SK-MEL-5 (cell line): Measurements from ENCODE around the gene APOL4. TPM values are rescaled to one million over a fixed set of nuclear protein-coding genes. Genes with fewer than 3 reads are reported as not detected.
"Not testable (repeated sequence)": the region's sequence is repeated elsewhere in the genome, so short reads cannot be mapped to it uniquely, and the experiment has no call there.

Source experiments
- DNase-seq: peaks from one replicate; pipeline ENCODE4 v3.0.0-alpha.2; 2016; ENCODE audit warnings: low read depth, low spot score
- in situ Hi-C: cut with HindIII; loops from 2 replicates; pipeline ENCODE4 v1.10.0; 2016; ENCODE audit warnings: low sequenced_read_pairs, high pct_unique_total_duplicates, low pct_unique_long_range_greater_than_20kb
- total RNA-seq: library from RNA; depleted of rRNA; stranded (reverse); fragments of >200 nt; shearing (Covaris generic); gene quantifications from 2 replicates; pipeline ENCODE4 v1.2.3, GENCODE V29; 2014

APOL4 gene
- total RNA-seq, 1 experiment from 2014 or later, result not detected

DNA sequence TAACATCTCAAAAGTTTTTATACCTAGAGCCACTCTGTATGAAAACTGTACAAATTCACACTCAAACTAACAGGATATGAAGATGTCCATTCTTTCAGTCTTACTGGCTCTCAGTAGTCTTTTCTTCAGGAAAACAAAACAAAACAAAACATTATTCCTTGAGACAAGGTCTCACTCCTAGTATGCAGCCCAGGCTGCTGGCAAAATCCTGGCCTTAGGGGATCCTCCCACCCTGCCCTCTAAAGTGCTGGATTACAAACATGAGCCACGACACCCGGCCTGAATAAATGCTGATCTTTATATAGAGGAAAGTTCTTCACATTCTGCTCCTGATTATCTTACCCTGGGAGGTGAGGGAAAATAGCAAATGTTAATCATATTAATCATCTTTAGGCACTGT is 32.6 kb upstream of the APOL4 start:
- no peak for DNase-seq
- in situ Hi-C loops, result no loop called here

DNA sequence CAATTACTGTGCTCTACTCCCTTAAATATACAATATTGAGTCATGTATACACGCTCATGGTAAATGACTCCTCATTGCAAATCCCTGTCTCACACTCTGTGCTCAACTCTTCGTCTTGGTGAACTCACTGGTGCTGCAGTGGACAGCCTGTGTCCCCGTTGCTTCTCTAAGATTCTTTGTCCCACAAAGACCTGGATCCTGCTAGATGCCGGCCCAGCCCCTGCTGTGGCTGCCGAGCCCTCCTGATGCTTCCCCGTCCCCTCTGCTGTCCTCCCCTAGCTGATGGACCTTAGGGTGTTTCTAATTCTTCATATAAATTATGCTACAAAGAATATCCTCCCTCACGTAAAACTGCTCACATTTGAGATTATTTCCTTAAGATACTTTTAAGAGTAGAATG is 32.2 kb upstream of the APOL4 start:
- in situ Hi-C loops, result no loop called here
- no peak for DNase-seq

DNA sequence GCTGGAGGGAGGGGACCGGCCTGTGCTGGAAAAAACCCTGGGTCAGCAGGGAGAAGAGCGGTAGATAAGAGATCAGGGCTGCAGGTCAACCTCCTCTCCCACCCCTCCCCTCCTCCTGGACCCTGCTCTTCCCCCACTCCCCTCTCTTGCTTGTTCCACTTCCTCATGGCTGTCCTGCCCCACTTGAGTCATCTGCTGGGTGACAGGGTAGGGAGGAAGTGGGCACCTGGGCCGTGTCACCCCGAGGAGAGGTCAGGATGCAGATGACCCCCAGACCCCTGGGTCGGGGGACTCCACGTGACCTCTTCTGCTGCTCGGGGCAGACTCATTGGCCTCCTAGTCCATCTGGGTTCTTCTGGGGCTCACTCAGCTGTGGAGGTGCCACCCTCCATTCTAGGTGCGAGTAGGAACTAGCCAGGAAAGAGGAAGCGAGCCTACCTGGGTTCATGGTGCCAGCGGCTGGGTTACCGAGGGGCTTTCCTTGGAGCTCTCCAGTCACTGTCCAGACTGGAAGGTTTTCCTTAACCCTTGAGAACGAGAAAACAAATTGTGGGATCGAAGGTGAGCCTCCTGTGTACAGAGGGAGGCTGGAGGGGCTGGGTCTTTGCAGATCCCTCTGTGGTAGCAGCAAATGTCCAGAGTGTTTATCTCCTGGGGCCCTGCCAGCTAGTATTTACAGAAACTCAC is 31.2 kb upstream of the APOL4 start:
- in situ Hi-C loops, result no loop called here
- no peak for DNase-seq

DNA sequence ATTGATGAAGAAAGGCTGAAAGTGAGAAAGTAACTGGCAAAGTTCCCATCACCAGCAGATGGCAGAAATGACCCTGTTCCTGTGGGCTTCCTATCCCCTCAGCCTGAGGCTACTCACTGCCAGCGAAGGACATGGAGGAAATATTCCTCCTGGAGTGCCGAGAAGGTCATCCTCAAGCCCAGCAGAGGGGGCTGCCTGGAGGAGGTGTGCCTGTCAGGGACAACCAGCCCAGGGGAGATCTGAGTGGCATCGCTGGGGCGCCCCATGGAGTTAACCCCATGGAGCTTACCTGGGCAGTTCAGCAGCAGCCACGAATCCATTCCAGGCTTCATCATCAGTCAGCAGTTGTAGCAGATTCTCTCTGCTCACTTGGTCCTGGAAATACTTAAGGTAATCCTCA is 29.4 kb upstream of the APOL4 start:
- DNase-seq, in situ Hi-C loops: not testable (repeated sequence)

DNA sequence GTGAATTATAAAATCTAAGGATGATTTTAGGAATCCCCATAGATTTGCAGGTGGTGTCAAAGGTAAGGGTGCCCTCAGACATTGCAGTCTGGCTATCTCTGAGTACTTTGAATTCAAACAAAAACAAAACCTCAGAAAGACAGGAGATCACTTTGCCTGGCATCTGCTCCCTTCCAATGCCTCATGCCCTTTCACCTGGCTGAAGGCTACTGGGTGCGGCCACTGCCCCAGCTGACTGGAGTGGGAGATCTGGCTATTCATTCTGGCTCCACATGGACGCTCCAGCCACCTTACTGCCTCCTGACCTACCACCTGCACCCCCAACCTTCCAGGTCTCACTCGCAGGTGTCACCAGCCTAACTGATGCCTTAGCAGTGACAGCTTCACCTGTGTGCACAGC is 28.0 kb upstream of the APOL4 start:
- in situ Hi-C loops, DNase-seq: not testable (repeated sequence)

DNA sequence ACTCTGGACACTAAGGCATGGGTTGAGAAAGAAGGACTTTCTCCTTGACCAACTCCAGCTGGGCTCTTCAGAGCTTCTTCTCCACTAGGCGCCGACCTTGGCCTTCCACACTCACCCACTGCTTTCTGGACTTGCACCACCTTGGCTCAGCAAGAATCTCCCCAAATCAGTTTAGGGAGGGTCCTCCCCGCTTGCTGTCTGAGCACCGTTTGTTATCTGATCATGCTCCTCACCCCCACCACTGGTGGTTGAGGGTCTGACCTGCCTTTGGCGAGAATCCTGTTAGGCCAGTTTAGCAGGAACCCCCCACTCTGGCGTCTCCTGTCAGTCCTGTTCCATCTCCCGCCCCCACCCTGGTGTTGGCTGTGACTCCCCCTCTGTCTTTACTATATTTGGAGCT is 27.3 kb upstream of the APOL4 start:
- no peak for DNase-seq
- in situ Hi-C loops, result no loop called here

DNA sequence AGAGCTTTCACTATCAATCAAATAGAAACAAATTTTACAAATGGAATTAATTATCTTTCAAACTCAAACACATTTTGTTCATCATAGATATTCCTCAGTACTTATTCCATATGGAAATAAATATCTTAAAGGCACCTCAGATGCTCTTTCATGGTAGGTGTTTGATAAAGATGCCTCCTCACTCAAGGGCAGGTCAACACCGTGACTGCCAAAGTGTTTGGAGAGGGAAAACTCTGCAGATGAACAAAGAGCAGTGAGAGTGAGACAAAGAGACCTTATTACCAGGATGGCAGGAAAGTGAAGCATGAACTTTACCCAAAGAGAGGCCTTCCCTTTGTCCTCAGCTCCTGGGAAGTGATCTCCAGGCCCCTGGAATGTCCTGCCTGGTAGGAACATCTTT is 26.8 kb upstream of the APOL4 start:
- in situ Hi-C loops, result not testable (repeated sequence)

DNA sequence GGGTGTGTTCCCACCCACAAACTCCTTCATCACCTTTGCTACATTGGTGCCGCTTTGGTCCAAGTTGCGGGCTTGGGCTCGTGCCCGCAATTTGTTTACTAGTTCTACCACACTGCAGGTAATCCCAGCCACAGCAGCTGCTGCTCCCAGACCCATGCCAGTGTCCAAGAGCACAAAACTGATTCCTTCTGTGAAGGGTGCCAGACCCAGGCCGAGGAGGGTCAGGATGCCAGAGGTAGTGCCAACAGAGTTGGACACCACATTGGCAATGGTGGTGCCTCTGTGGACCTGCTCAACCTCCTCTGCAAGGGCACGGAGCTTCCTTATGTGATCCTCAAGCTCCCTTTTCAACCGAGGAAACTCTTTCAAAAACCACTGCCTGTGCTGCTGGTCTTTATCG is 26.2 kb upstream of the APOL4 start:
- DNase-seq, result no peak
- in situ Hi-C loops, result no loop called here

More for the DNA sequence above, 26.8 kb upstream of the APOL4 start:
- DNase-seq, result not testable (repeated sequence)

DNA sequence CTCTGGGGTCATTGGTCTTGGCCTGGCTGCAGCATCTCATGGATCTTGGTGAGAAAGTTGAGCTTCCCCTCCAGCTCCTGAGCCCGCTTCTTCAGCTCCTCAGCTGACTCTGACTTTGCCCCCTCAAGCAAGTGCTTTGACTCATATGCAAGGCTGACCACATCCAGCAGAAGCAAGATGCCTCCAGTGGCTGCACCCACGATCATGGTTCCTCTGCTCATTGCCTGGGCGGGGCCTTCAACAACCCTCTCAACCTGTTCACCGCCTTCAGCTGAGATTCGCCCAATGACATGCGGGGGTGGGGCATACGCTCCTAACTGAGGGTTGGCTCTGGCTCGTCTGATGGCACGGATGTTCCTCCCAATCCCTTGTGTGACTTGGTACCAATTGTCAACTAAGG is 25.8 kb upstream of the APOL4 start:
- in situ Hi-C loops, result no loop called here
- DNase-seq, result no peak

DNA sequence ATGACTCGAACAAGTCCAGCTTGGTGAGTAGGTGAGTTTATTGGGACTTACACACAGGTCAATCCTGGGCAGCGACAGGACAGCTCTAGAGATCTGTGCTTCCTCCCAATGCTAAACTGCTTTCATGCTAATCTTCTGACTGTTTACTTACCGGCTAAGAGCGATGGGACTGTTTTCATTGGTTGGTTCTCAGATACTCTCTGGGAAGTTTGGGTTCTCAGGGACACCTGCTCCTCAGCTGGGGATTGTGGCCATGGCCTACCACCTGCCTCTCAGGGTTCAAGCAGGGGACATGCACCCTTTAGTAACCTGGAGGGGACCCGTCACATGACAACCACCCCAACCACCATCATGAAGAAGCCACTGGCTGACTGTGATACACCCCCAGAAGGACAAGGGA is 24.6 kb upstream of the APOL4 start:
- in situ Hi-C loops, result no loop called here
- DNase-seq, result no peak

DNA sequence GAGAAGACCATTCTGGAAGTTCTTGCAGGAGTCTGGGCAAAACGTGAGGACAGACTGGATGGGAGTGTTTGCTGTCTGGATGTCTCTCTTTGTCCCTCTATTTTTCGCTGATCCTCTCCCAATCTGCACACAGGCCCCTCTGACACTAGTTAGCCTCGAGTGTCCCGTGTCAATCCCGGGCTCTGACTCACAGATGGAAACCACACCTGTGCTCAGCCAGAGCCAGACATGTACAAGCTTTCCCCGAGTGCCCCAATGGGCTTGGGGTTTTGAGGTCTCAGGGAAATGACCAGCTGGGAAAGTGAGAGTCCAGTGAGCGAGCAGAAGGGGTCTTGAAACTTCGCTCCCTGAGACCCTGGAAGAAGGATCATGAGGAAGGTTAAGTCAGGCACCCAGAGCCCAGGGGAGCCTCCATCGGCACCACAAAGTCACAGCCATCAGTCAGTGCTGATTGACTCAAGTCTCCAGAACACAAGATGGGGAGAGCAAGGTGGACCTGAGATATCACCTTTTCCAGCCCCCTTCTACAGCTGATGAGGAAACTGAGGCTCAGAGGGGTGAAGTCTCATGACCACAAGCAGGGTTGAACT is 23.8 kb upstream of the APOL4 start:
- no peak for DNase-seq

DNA sequence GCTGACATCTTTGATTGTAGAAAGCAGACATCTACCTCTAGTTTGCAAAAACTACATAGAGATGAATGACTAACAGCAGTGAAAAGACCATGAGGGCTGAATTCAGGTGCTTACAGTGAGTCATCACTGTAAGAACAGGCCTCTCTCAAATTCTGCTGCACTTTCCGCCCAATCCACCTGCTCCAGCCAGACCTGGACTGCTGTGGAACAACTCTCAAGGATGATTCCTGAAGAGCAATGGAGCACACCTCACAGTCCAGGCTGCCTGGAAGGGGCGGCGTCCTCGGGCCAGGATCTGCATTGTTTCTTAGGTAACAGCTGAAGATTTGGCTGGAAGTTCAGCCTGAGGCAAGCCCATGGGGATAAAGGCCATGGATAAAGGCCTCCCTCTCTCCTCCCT is 22.6 kb upstream of the APOL4 start:
- in situ Hi-C loops, result no loop called here
- DNase-seq, result no peak

More for the DNA sequence above, 23.8 kb upstream of the APOL4 start:
- in situ Hi-C loops, result no loop called here

DNA sequence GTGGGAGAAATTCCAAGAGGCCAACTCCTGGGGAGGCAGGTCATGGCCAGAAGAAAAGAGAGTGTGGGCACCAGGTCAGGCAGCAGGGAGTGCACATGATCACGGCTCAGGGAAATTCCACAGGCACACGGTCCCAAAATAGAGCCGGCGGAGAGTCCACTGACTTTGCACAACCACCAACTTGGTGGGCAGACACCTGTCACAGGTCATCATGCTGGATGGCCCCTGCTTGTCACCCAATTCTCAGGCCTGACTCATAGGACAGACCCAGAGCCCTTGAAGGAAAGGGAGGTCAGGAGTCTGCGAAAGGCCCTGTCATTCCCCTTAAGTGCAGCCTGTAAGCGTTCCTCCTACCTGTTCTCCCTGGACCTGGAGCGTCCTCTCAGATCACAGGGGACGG is 21.9 kb upstream of the APOL4 start:
- DNase-seq, result no peak
- in situ Hi-C loops, result no loop called here

DNA sequence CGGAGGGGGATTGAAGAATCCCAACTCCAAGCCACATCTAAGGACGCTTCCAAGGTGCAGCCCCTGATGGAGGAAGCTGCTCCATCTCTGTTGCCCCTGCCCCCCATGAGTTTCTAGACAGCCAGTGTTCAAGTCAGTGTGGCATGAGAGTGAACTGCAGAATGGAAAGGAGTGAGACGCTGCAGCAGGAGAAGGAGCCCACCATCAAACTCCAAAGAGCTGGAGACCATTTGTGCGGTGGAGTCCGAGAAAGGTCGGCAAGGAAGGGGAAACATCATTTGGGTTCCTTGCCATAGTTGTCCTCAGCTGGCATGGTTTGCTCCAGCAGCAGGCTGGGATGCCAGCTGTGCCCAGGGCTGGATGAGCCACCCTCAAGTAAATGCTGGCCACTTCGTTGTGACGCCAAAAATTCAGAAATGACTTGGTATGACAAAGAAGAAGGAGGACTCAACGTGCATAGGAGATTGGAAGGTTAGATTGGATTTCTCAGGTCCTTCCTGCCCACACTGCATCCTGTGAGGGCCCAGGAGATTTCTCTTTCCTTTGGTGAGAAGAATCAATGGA is 21.4 kb upstream of the APOL4 start:
- in situ Hi-C loops, result no loop called here
- no peak for DNase-seq

DNA sequence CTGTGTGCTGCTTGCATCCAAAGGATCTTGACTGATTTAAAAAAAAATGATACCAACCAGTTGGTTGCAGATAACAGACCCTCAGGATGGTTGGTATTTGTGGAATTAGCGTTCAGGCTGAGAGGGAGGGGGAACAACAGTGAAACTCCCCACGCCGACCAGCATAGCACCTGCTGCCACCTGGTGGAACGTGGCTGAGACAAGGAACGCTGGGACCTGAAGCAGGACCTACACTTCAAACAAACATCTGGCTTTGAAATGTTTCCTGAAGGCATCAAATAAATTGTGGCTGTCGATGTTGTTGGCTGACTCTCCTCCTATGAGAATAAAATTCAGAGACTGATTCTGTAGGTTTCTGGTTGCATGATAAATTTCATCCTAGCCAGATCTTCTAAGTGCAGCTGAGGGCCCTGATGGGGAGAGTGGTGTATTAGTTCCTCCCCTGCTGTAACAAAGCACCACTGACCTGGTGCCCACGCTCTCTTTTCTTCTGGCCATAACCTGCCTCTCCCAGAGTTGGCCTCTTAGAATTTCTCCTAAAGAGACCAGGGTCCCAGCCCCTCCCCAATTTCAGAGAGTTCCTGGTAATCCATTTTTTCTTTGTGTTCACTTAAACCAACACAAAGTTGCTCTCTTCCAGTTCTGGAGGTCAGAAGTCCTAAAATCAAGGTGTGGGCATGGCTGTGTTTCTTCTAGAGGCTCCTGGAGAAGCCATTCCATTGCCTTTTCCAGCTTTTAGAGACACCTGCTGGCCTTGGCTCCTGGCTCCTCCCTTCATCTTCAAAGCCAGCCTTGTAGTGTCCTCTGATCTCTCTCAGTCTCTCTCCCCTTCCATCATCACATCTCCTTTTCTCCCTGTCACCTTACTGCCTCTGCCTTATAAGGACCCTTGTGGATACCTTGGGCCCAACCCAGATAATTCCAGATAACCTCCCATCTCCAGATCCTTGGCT is 20.5 kb upstream of the APOL4 start:
- DNase-seq, result peak; percentile 51
- in situ Hi-C loops, result no loop called here

DNA sequence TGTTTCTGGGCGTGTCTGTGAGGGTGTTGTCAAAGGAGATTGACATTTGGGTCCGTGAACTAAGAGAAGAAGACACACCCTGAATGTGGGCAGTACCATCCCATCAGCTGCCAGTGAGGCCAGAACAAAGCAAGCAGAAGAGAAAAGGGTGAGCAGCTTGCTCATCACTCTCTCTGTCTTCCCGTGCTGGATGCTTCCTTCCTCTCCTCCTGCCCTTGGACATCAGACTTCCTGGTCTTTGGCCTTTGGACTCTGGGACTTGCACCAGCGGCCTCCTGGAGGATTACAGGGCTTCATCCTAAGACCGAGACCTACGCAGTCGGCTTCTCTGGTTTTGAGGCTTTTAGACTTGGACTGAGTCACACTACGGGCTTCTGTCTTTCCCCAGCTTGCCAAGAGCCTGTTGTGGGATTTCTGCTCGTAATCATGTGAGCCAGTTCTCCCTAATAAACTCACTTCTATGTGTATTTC is 18.9 kb upstream of the APOL4 start:
- in situ Hi-C loops, result no loop called here
- peak; percentile 28 for DNase-seq

DNA sequence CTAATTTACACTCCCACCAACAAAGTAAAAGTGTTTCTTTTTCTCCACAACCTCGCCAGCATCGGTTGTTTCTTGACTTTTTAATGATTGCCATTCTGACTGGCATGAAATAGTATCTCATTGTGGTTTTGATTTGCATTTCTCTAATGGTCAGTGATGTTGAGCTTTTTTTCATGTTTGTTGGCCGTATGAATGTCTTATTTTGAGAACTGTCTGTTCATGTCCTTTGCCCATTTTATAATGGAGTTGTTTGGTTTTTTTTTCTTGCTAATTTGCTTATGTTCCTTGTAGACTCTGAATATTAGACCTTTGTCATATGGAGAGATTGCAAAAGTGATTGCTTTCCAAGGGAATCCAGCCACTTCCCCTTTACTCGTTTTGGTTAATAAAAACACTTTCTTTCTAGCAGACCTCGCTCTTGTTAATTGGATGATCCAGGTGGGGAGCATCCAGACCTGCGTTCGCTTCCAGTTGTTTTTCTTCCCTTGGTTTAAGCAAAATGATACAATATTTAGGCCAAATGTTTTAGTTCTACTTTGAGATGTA is 17.1 kb upstream of the APOL4 start:
- DNase-seq, result no peak
- in situ Hi-C loops, result no loop called here

DNA sequence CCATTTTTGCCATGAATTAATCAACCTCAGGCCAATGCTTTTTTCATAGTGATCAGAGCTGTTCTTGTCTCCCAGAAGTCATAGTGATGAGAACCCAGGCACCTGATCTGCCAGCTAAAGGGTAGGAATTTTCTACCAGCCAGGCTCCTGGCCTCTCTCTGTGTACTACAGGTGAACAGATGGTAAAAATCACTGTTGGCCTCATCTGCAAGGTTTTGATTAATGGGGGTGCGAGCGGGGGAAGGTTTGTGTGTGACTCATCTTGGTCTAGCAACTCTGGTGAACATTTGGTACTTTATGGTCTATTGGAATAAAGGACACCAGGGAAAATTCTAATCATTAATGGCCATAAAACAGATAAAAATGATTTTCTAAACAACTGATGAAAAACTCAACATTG is 14.4 kb upstream of the APOL4 start:
- no peak for DNase-seq
- in situ Hi-C loops, result no loop called here
